HepG2 (cell line): ENCODE results near the gene IL27RA.

Experiments
- DMAP1 ChIP-seq: IDR thresholded peaks from 2 replicates; pipeline ENCODE4 v1.6.1; 2016
- RXRA ChIP-seq: sonication (generic); formaldehyde crosslinking; IDR thresholded peaks from 2 replicates; pipeline ENCODE4 v1.5.1; 2020; ENCODE audit warnings: missing genetic modification reagents
- TF ChIP-seq, protein P1 (sequence below): sonication (generic); formaldehyde crosslinking; IDR thresholded peaks from 2 replicates; pipeline ENCODE4 v1.4.0; 2020; ENCODE audit warnings: missing genetic modification reagents

DNA sequence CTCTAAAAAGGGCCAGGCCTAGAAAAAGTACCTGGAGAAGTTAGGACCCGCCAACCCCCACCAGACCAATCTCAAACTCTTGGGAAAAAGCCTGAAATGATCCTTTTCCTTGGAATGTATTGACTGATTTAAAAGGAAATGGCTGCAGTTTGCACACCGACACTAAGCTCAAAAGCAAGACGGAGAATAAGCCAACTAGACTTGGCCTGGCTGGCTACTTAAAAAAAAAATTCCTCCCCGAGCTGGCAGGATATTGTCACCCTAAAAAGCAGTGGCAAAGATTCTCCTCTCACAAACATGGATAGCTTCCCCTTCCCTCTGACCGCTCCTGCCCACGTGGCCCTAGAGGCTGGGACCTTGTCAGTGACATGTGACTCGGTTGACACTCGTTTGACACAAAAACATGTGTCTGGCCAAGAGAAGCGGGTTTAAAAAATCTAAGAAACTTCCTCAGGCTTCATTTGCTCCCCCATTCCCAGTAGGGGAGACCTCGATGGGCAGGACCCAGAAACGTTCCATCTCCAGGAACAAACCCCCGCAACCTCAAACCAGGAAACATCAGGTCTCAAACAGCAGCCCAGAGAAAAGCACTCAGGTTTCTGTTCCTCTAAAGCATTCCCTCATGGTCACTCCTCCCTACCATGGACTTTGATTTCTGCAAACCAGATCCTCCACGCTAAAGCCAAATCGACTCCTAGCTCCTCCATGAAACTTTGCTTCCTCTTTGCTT, 26.8 kb upstream of the IL27RA start:
- no peak for TF ChIP-seq RXRA (CRISPR knock-in tag)
- no peak for TF ChIP-seq DMAP1 (CRISPR knock-in tag)
- TF ChIP-seq, protein P1, sequence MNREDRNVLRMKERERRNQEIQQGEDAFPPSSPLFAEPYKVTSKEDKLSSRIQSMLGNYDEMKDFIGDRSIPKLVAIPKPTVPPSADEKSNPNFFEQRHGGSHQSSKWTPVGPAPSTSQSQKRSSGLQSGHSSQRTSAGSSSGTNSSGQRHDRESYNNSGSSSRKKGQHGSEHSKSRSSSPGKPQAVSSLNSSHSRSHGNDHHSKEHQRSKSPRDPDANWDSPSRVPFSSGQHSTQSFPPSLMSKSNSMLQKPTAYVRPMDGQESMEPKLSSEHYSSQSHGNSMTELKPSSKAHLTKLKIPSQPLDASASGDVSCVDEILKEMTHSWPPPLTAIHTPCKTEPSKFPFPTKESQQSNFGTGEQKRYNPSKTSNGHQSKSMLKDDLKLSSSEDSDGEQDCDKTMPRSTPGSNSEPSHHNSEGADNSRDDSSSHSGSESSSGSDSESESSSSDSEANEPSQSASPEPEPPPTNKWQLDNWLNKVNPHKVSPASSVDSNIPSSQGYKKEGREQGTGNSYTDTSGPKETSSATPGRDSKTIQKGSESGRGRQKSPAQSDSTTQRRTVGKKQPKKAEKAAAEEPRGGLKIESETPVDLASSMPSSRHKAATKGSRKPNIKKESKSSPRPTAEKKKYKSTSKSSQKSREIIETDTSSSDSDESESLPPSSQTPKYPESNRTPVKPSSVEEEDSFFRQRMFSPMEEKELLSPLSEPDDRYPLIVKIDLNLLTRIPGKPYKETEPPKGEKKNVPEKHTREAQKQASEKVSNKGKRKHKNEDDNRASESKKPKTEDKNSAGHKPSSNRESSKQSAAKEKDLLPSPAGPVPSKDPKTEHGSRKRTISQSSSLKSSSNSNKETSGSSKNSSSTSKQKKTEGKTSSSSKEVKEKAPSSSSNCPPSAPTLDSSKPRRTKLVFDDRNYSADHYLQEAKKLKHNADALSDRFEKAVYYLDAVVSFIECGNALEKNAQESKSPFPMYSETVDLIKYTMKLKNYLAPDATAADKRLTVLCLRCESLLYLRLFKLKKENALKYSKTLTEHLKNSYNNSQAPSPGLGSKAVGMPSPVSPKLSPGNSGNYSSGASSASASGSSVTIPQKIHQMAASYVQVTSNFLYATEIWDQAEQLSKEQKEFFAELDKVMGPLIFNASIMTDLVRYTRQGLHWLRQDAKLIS (CRISPR knock-in tag) = no peak
